ENCODE measurements around the gene SLC26A6.

SLC26A6 gene

GRCh38 chr3:48625600-48625999 is 9.7 kb downstream of the SLC26A6 start:
- Histone ChIP-seq H3K36me3 (ENCODE audit: insufficient read depth, low read length) (peaks cover 51% of the 10 kb centered on the region), H3K4me2 (ENCODE audit: low read length) (no peak overlapping the region), H4K20me1 (ENCODE audit: insufficient read depth, low read length) (no peaks in the 10 kb centered on the region), H3K79me2 (ENCODE audit: insufficient read depth, low read length) (no peaks in the 10 kb centered on the region), H3K4me3 (ENCODE audit: low read depth, low read length, poor library complexity, severe bottlenecking) (no peak overlapping the region), H2AFZ (ENCODE audit: low read length) (no peak overlapping the region), H3K27me3 (ENCODE audit: insufficient read depth, low read length) (no peaks in the 10 kb centered on the region), H3F3A (ENCODE audit: insufficient read depth, low read length) (no peaks in the 10 kb centered on the region), H3K9ac (ENCODE audit: low read length) (no peak overlapping the region), H3K27ac (ENCODE audit: low read depth, low read length, poor library complexity, severe bottlenecking) (no peak overlapping the region), H3K9me2 (ENCODE audit: low read depth, low read length) (no peaks in the 10 kb centered on the region), H3K9me3 (ENCODE audit: low read length) (no peaks in the 10 kb centered on the region), H3K4me1 (ENCODE audit: insufficient read depth, low read length, severe bottlenecking) (peaks cover 5% of the 10 kb centered on the region)
- no peak for TF ChIP-seq EZH2 (IDR thresholded peaks at IDR 0.05; ENCODE audit: borderline replicate concordance, low read length)
- TF ChIP-seq CTCF (IDR thresholded peaks at IDR 0.05; ENCODE audit: low read length), result no peak

- Histone ChIP-seq H3K27ac (ENCODE audit: low read depth, low read length, poor library complexity, severe bottlenecking) (no peak overlapping the region), H4K20me1 (ENCODE audit: insufficient read depth, low read length) (no peaks in the 10 kb centered on the region), H2AFZ (ENCODE audit: low read length) (no peak overlapping the region), H3K9me2 (ENCODE audit: low read depth, low read length) (no peaks in the 10 kb centered on the region), H3K36me3 (ENCODE audit: insufficient read depth, low read length) (peaks cover 44% of the 10 kb centered on the region), H3K9ac (ENCODE audit: low read length) (no peak overlapping the region), H3K9me3 (ENCODE audit: low read length) (no peaks in the 10 kb centered on the region), H3K4me3 (ENCODE audit: low read depth, low read length, poor library complexity, severe bottlenecking) (no peak overlapping the region), H3K4me2 (ENCODE audit: low read length) (no peak overlapping the region), H3K27me3 (ENCODE audit: insufficient read depth, low read length) (no peaks in the 10 kb centered on the region), H3K4me1 (ENCODE audit: insufficient read depth, low read length, severe bottlenecking) (peaks cover 5% of the 10 kb centered on the region), H3K79me2 (ENCODE audit: insufficient read depth, low read length) (no peaks in the 10 kb centered on the region), H3F3A (ENCODE audit: insufficient read depth, low read length) (no peaks in the 10 kb centered on the region)
- TF ChIP-seq EZH2 (IDR thresholded peaks at IDR 0.05; ENCODE audit: borderline replicate concordance, low read length) (no peak), CTCF (IDR thresholded peaks at IDR 0.05; ENCODE audit: low read length) (no peak)
Observed at GRCh38 chr3:48624767-48625166, 10.5 kb downstream of the SLC26A6 start.

- H3K4me2 ChIP-seq (ENCODE audit: low read length), result no peak overlapping the region
- no peaks in the 10 kb centered on the region for H3K9me2 ChIP-seq (ENCODE audit: low read depth, low read length)
- no peaks in the 10 kb centered on the region for H4K20me1 ChIP-seq (ENCODE audit: insufficient read depth, low read length)
- no peak overlapping the region for H3K4me3 ChIP-seq (ENCODE audit: low read depth, low read length, poor library complexity, severe bottlenecking)
- H3K79me2 ChIP-seq (ENCODE audit: insufficient read depth, low read length), result no peaks in the 10 kb centered on the region
- H3K27me3 ChIP-seq (ENCODE audit: insufficient read depth, low read length), result no peaks in the 10 kb centered on the region
- H3K9me3 ChIP-seq (ENCODE audit: low read length), result no peaks in the 10 kb centered on the region
- TF ChIP-seq CTCF (IDR thresholded peaks at IDR 0.05; ENCODE audit: low read length), result no peak
- TF ChIP-seq EZH2 (IDR thresholded peaks at IDR 0.05; ENCODE audit: borderline replicate concordance, low read length), result no peak
- no peak overlapping the region for H2AFZ ChIP-seq (ENCODE audit: low read length)
- peaks cover 5% of the 10 kb centered on the region for H3K4me1 ChIP-seq (ENCODE audit: insufficient read depth, low read length, severe bottlenecking)
- no peaks in the 10 kb centered on the region for H3F3A ChIP-seq (ENCODE audit: insufficient read depth, low read length)
- peaks cover 37% of the 10 kb centered on the region for H3K36me3 ChIP-seq (ENCODE audit: insufficient read depth, low read length)
- H3K27ac ChIP-seq (ENCODE audit: low read depth, low read length, poor library complexity, severe bottlenecking), result peak overlapping the region; percentile 39
- H3K9ac ChIP-seq (ENCODE audit: low read length), result no peak overlapping the region
Observed at GRCh38 chr3:48623851-48624547, 11.3 kb downstream of the SLC26A6 start.

Measured in OCI-LY1 (cell line).